IPS-NIHi7 (cell line): ENCODE results near the gene NAGS.
"Not testable (repeated sequence)": the region's sequence is repeated elsewhere in the genome, so short reads cannot be mapped to it uniquely, and the experiment has no call there.

Source experiments
- DNase-seq: peaks from one replicate; pipeline ENCODE4 v3.0.0; 2012; ENCODE audit warnings: mixed read lengths; ENCODE audit errors: extremely low spot score

Gene NAGS

DNA sequence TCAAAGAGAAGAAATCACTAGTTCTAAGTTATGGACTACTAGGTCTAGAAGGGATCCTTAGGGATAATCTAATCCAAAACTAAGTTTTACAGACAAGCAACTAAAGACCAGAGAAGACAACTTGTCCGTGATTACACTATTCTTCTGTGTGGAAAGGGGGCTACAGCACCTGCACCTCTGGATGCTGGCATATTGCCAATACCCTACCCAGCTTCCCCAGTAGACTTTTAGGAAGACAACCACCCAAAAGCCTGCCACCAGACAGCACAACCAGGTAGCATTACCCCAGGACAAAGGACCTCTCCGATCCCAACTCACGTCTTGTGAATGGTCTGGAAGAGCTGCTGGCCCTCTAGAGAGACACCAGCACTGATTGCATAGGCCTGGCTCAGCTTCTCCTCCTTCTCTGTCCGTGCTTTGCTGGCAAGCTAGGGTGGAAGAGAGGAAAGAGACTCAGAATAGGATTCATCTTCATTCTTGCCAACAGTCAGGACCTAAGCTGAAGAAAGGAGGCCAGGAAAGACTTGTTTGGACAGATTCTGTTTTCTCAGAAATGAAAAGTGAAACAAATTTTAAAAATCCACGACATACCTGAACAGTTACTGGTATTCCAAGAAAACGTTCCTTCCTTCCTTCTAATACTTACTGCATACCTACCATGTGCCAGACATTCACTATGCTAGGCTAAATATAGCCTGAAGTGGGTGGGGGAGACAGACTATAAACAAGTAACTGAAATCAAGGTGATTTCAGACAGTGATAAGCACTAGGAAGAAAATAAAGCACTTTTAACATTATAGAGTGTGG, 35.6 kb downstream of the NAGS start:
- DNase-seq = no peak

DNA sequence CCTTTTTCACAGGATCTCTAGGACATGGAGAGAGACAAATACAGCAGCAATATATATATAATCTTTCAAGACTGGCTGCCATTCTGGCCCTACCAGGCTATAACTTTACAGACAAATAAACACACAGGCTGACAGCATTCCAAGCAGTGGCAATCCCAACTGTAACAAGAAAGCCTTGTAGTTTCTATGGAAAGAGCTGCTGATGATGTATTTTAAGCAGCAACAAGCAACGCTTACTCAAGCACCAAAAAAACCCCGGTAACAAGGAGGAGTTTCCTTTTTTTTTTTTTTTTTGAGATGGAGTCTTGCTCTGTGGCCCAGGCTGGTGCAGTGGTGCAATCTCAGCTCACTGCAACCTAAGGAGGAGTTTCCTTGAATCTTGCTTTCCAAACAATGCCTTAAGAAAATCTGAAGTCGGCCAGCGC, 38.9 kb downstream of the NAGS start:
- DNase-seq = no peak

- no peak for DNase-seq
Observed at GRCh38 chr17:44044071-44044470, 39.6 kb downstream of the NAGS start.

DNA sequence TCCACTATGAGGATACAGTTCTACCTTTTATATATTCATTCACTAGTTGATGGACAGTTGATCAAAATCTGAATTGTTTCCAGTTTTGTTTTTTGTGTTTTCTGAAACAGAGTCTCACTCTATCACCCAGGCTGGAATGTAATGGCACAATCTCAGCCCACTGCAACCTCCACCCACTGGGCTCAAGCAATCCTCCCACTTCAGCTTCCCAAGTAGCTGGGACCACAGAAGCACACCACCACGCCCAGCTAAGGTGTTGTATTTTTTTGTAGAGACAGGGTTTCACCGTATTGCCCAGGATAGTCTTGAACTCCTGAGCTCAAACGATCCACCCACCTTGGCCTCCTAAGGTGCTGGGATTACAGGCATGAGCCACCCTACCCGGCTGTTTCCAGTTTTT, 41.1 kb downstream of the NAGS start:
- no peak for DNase-seq

- DNase-seq = not testable (repeated sequence)
Observed at GRCh38 chr17:44046893-44047292, 42.5 kb downstream of the NAGS start.

DNA sequence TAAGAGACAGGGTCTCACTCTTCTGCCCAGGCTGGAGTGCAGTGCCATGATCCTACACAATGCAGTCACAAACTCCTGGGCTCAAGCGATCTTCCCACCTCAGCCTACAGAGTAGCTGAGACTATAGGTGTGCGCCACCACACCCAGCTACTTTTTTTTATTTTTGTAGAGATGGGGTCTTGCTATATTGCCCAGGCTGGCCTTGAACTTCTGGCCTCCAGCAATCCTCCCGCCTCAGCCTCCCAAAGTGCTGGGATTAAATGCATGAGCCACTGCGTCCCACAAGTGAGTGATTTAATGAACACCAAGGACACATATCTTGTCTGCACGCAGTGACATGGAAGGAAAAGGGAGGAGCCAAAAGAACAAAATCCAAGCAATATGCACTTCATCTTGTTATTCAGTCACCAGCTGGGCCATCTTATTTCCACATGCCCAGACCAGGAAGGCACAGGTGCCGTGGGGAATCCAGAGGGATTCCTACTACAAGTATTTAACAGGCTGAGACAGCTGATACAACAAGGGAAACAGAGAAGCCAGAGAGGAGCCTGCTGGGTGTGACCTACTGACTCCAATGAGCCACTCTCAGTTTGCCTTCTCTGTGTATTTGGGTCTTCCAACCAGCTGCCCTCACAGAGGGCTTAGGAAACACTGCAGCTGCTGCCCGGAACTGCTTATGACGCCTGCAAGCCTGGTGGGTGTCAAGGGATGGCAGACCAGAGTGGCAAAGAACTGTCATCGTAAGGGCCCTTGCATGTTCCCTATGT, 45.1 kb downstream of the NAGS start:
- DNase-seq = no peak

- no peak for DNase-seq
Observed at GRCh38 chr17:44053125-44053872, 48.9 kb downstream of the NAGS start.
